Gastrocnemius medialis (tissue), 4 donors: ENCODE data around the gene IDUA. TPM values are rescaled to one million over a fixed set of nuclear protein-coding genes. Genes with fewer than 3 reads are reported as not detected.

Experiments
- ATAC-seq, 2 donors: fragments of 150-250 bp; one replicate each; pipeline ENCODE4 v1.9.1; 2016
- DNase-seq, 2 donors: peaks; one replicate each; pipeline ENCODE4 v3.0.0-alpha.2; 2019
- H3K27ac ChIP-seq, 4 donors: fragments of 200-600 bp; sonication (generic); 1 replicate in 1 of 4; 2 replicates in 3 of 4; pipeline ENCODE4 v1.5.1; 2016 to 2018; ENCODE audit warnings: mild to moderate bottlenecking in 2 of 4, moderate library complexity in 1 of 4
- H3K27me3 ChIP-seq, 3 donors: fragments of 200-600 bp; sonication (generic) in 2 of 3; 1 replicate in 1 of 3; 2 replicates in 2 of 3; pipeline versions ENCODE4 v1.5.1 to v1.6.0; 2016 to 2019; ENCODE audit warnings: mild to moderate bottlenecking in 1 of 3, moderate library complexity in 1 of 3
- H3K36me3 ChIP-seq, 2 donors: fragments of 200-600 bp; sonication (generic) in 1 of 2; one replicate each; pipeline ENCODE4 v1.5.1; 2017 to 2018
- H3K4me1 ChIP-seq, 2 donors: fragments of 200-600 bp; sonication (generic) in 1 of 2; one replicate each; pipeline ENCODE4 v1.5.1; 2016 to 2017; ENCODE audit warnings: mild to moderate bottlenecking in 2 of 2
- H3K4me3 ChIP-seq, 4 donors: fragments of 200-600 bp; sonication (generic) in 3 of 4; 1 replicate in 1 of 4; 2 replicates in 3 of 4; pipeline ENCODE4 v1.5.1; 2016 to 2019; ENCODE audit warnings: mild to moderate bottlenecking in 2 of 4
- H3K9me3 ChIP-seq, 3 donors: fragments of 200-600 bp; sonication (generic) in 2 of 3; 1 replicate in 1 of 3; 2 replicates in 2 of 3; pipeline ENCODE4 v1.5.1; 2016 to 2019
- POLR2A ChIP-seq, 2 donors: fragments of 450-650 bp; IDR thresholded peaks; one replicate each; pipeline ENCODE4 v1.6.1; 2017; ENCODE audit warnings: antibody characterized with exemption in 2 of 2, mild to moderate bottlenecking in 2 of 2, moderate library complexity in 2 of 2
- in situ Hi-C, 4 donors: fragments of 200-750 bp; cut with MboI; loops; one replicate each; pipeline versions ENCODE4 v1.15.0 to v1.8.0; 2017; ENCODE audit warnings: low sequenced_read_pairs in 4 of 4
- intact Hi-C: fragments of 100-400 bp; cut with DNase I; formaldehyde crosslinking; loops from one replicate; pipeline ENCODE4 v1.15.1; 2023; ENCODE audit warnings: low total_unique reads
- total RNA-seq, 4 donors: library from RNA; depleted of rRNA; stranded (reverse); fragments of >200 nt; gene quantifications; one replicate each; pipeline versions ENCODE4 v1.1.0 to v1.2.3, GENCODE V29; 2016
- TF ChIP-seq, protein P1 (sequence below), 5 experiments: fragments of 450-650 bp in 3 of 5; fragments of 200-600 bp in 2 of 5; sonication (generic) in 2 of 5; IDR thresholded peaks in 4 of 5; conservative IDR thresholded peaks in 1 of 5; 1 replicate in 4 of 5; 2 replicates in 1 of 5; pipeline ENCODE4 v1.5.1; 2016 to 2019; ENCODE audit warnings: antibody characterized with exemption in 5 of 5, mild to moderate bottlenecking in 3 of 5, moderate library complexity in 3 of 5

The IDUA gene
- total RNA-seq, 4 donors from 2014 or later: 0.12 to 10.8 (median 2.4) TPM

DNA sequence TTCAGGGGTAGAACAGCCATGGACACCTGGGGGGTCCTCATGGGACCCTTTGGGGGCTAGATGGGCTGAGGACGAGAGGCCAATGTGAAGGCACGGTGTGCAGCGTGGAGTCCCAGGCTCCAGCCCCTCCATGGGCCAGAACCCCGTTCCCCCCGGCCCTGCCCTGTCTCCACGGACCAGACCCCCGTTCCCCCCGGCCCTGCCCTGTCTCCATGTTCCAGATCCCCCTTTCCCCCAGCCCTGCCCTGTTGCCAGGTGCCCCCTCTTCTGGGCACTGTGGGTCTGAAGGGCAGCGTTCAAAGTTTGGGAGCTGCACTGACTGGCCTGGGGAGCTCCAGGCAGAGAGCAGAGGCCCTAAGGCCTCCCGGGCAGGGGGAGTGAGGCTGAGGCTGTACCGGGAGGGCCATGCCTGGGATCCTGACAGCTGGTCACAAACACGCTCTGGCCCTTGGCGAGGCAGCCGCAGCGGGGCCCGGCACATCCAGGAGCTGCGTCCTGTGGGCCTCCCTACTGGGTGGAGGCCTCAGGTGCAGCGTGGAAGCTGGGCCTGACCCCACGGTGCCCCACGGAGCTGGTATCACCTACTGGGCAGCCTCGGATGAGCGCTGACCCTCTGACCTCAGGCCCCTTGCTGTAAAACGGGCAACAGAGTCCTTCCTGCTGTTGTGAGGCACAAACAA, 22.4 kb upstream of the IDUA start:
- Histone ChIP-seq H3K4me3 (no peak overlapping the region), H3K9me3 (no peaks in the 10 kb centered on the region), H3K36me3 (peaks cover 0 to 7% of the 10 kb centered on the region in 2 donors), H3K27me3 (no peaks in the 10 kb centered on the region), H3K4me1 (no peaks in the 10 kb centered on the region), H3K27ac (no peak overlapping the region)
- intact Hi-C loops (no loop called here), in situ Hi-C loops (no loop called here)
- TF ChIP-seq POLR2A (IDR thresholded peaks at IDR 0.05): no peak
- TF ChIP-seq, protein P1, sequence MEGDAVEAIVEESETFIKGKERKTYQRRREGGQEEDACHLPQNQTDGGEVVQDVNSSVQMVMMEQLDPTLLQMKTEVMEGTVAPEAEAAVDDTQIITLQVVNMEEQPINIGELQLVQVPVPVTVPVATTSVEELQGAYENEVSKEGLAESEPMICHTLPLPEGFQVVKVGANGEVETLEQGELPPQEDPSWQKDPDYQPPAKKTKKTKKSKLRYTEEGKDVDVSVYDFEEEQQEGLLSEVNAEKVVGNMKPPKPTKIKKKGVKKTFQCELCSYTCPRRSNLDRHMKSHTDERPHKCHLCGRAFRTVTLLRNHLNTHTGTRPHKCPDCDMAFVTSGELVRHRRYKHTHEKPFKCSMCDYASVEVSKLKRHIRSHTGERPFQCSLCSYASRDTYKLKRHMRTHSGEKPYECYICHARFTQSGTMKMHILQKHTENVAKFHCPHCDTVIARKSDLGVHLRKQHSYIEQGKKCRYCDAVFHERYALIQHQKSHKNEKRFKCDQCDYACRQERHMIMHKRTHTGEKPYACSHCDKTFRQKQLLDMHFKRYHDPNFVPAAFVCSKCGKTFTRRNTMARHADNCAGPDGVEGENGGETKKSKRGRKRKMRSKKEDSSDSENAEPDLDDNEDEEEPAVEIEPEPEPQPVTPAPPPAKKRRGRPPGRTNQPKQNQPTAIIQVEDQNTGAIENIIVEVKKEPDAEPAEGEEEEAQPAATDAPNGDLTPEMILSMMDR (IDR thresholded peaks at IDR 0.05 in 4 of 5, conservative IDR thresholded peaks at IDR 0.05 in 1 of 5): no peak
- ATAC-seq: no peak
- DNase-seq: no peak

DNA sequence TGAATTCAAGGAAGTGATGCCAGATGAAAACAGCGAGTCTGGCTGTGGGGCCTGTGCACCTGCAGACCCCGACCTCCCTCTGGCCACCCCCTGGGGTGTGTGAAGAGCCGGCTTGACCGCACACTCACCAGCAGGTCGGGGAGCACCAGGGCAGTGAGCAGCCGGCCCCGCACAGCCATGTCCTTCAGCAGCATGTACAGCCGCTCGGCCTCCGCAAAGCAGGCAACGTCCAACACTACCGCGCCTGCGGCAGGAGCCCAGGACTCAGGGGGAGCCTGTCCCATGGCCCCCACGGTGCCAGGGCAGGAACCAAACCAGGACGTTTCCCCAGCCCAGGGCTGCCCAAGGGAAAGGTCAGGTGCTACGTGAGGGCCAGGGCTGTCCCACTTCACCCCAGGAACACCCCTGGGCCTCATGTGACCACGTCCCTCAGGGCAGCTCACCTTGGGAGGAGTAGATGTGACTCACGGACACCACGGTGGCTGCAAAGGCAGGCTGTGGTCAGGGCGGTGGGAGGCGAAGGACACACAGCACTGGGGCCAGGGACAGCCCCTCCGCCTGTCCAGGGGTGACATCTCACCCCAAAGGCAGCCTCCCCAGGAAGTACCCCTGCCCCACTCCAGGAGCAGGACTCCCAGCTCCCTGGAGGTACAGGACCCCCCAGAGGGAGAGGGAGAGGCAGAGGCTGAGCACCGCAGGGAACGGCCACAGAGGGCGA, 21.6 kb upstream of the IDUA start:
- Histone ChIP-seq H3K4me3 (no peak overlapping the region), H3K9me3 (no peaks in the 10 kb centered on the region), H3K4me1 (no peaks in the 10 kb centered on the region), H3K27me3 (no peaks in the 10 kb centered on the region), H3K27ac (no peak overlapping the region), H3K36me3 (peaks cover 0 to 7% of the 10 kb centered on the region in 2 donors)
- DNase-seq: no peak
- in situ Hi-C loops (no loop called here), intact Hi-C loops (no loop called here)
- TF ChIP-seq, protein P1 (IDR thresholded peaks at IDR 0.05 in 4 of 5, conservative IDR thresholded peaks at IDR 0.05 in 1 of 5): no peak
- no peak for ATAC-seq

DNA sequence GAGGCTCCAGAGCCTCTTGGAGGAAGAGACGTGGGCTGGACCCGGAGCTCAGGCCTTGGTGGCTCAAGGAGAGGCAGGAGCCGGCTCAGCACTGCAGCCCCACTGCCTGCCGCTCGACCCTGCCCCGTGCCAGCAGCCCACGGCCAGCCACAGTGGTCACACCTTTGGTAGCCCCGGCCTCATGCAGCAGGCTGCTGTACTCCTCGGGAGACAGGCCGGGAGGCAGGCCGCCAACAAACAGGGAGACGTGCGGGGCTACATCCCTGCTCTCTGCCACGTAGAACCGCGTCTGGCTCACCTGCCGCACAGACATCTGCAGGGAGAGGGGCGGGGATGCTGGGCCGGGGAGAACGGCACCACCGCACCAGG, 21.1 kb upstream of the IDUA start:
- no peak for ATAC-seq
- Histone ChIP-seq H3K4me1 (no peaks in the 10 kb centered on the region), H3K27me3 (no peaks in the 10 kb centered on the region), H3K4me3 (no peak overlapping the region), H3K27ac (no peak overlapping the region), H3K36me3 (peaks cover 0 to 7% of the 10 kb centered on the region in 2 donors), H3K9me3 (no peaks in the 10 kb centered on the region)
- TF ChIP-seq, protein P1 (IDR thresholded peaks at IDR 0.05 in 4 of 5, conservative IDR thresholded peaks at IDR 0.05 in 1 of 5): no peak
- no peak for TF ChIP-seq POLR2A (IDR thresholded peaks at IDR 0.05)
- in situ Hi-C loops: no loop called here
- intact Hi-C loops: no loop called here
- no peak for DNase-seq

DNA sequence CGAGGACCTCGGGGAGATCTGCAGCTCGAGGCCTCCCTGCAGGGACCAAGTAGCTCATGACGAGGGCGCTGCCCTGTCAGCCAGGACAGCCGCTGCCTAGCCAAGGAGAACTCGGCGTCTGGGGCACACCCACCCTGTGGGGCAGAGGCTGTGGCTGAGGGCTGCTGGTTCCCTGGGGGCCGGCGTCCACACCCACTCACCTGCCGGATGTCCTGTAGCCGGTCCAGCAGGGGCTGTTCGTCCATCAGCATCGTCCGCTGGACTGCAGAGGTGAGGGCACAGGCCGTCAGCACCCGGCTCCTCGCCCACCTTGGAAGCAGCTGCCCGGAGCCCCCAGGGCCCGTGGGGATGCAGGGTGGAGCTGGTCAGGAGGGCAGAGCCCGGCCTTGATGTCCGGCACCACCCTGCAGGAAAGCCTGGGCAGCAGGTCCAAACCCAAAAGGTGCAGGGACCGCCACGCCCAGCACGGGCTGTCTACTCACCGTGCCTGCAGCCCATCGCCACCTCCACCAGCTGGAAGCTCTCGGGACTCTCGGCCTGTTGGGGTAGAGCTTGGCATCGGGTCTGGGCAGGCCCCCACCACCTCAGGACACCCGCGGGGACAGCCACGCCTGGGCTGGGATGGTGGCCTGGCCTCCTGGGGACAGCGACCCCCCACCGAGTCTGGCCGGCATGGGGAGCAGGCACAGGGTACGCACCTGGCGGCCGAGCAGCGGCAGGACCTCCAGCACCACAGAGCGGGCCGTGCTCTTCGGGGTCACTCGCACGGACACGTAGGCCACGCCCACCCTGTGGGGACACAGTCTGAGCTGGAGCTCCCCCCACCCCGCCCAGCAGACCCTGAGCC, 20.4 kb upstream of the IDUA start:
- H3K27me3 ChIP-seq: no peaks in the 10 kb centered on the region
- peaks cover 2 to 4% of the 10 kb centered on the region in 2 donors for H3K4me1 ChIP-seq
- in situ Hi-C loops (no loop called here), intact Hi-C loops (no loop called here)
- H3K36me3 ChIP-seq: peaks cover 0 to 5% of the 10 kb centered on the region in 2 donors
- no peak for DNase-seq
- H3K4me3 ChIP-seq: no peak overlapping the region
- ATAC-seq: no peak
- no peaks in the 10 kb centered on the region for H3K9me3 ChIP-seq
- H3K27ac ChIP-seq: no peak overlapping the region
- TF ChIP-seq, protein P1 (IDR thresholded peaks at IDR 0.05 in 4 of 5, conservative IDR thresholded peaks at IDR 0.05 in 1 of 5): no peak
- no peak for TF ChIP-seq POLR2A (IDR thresholded peaks at IDR 0.05)
